ENCODE results near the gene SLC6A20.

Gene SLC6A20

GRCh38 chr3:45782381-45782780 is 14.0 kb downstream of the SLC6A20 start:
- no peak overlapping the region for H3K4me2 ChIP-seq (ENCODE audit: insufficient read depth, low read length)
- no peak for ATAC-seq (ENCODE audit: insufficient read depth, low read depth)
- no peaks in the 10 kb centered on the region for H3K27me3 ChIP-seq (ENCODE audit: insufficient read depth, low read length, poor library complexity)

DNA sequence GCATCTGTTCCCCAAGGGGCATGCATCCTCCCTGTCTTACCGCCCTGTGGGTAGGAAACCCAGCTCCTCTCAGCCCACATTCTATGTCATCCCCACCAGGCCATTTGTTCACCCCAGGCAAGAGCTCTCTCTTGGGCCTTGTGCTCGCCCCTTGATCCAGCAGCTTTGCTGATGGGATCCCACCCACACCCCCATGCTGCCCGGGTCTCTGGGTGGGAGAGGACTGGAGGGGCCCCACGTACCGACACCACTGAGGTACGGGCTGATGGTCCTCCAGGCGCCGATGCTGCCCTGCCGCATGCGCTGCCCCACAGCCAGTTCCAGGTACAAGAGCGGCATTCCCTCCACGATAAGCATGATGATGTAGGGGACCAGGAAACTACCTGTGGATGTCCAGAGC is 14.5 kb downstream of the SLC6A20 start:
- Histone ChIP-seq H2AFZ (ENCODE audit: low read depth, low read length) (no peak overlapping the region), H3K9me3 (ENCODE audit: insufficient read depth, low read length, severe bottlenecking) (peaks cover 2% of the 10 kb centered on the region), H3K4me1 (ENCODE audit: insufficient read depth, low read length) (no peaks in the 10 kb centered on the region), H4K20me1 (ENCODE audit: insufficient read depth, low read length) (0 out of 2 replicates have a peak, but pooled peaks cover 3% of the 10 kb centered on the region), H3K4me2 (ENCODE audit: insufficient read depth, low read length) (no peak overlapping the region), H3K79me2 (ENCODE audit: insufficient read depth, low read length) (no peaks in the 10 kb centered on the region), H3K27me3 (ENCODE audit: insufficient read depth, low read length, poor library complexity) (no peaks in the 10 kb centered on the region), H3K4me3 (ENCODE audit: low read depth in 1 of 2, low read length in 2 of 2) (no peak overlapping the region), H3K9ac (ENCODE audit: low read depth, low read length) (no peak overlapping the region), H3K27ac (ENCODE audit: low read length) (no peak overlapping the region), H3K36me3 (ENCODE audit: insufficient read depth, low read length) (0 out of 2 replicates have a peak, but pooled peaks cover 2% of the 10 kb centered on the region)
- DNase-seq (peak; percentile 1), ATAC-seq (ENCODE audit: insufficient read depth, low read depth) (no peak)
- TF ChIP-seq EZH2 (IDR thresholded peaks at IDR 0.05; ENCODE audit: borderline replicate concordance, low read depth, low read length, severe bottlenecking): no peak
- TF ChIP-seq, protein P1, sequence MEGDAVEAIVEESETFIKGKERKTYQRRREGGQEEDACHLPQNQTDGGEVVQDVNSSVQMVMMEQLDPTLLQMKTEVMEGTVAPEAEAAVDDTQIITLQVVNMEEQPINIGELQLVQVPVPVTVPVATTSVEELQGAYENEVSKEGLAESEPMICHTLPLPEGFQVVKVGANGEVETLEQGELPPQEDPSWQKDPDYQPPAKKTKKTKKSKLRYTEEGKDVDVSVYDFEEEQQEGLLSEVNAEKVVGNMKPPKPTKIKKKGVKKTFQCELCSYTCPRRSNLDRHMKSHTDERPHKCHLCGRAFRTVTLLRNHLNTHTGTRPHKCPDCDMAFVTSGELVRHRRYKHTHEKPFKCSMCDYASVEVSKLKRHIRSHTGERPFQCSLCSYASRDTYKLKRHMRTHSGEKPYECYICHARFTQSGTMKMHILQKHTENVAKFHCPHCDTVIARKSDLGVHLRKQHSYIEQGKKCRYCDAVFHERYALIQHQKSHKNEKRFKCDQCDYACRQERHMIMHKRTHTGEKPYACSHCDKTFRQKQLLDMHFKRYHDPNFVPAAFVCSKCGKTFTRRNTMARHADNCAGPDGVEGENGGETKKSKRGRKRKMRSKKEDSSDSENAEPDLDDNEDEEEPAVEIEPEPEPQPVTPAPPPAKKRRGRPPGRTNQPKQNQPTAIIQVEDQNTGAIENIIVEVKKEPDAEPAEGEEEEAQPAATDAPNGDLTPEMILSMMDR (IDR thresholded peaks at IDR 0.05; ENCODE audit: borderline replicate concordance, extremely low read depth, low read length, poor library complexity, severe bottlenecking): no peak

More at GRCh38 chr3:45782381-45782780, 14.0 kb downstream of the SLC6A20 start:
- Histone ChIP-seq H4K20me1 (ENCODE audit: insufficient read depth, low read length) (0 out of 2 replicates have a peak, but pooled peaks cover 3% of the 10 kb centered on the region), H3K9me3 (ENCODE audit: insufficient read depth, low read length, severe bottlenecking) (peaks cover 2% of the 10 kb centered on the region), H2AFZ (ENCODE audit: low read depth, low read length) (no peak overlapping the region), H3K4me3 (ENCODE audit: low read depth in 1 of 2, low read length in 2 of 2) (no peak overlapping the region), H3K36me3 (ENCODE audit: insufficient read depth, low read length) (no peaks in the 10 kb centered on the region), H3K27ac (ENCODE audit: low read length) (no peak overlapping the region), H3K9ac (ENCODE audit: low read depth, low read length) (no peak overlapping the region), H3K79me2 (ENCODE audit: insufficient read depth, low read length) (no peaks in the 10 kb centered on the region), H3K4me1 (ENCODE audit: insufficient read depth, low read length) (no peaks in the 10 kb centered on the region)
- TF ChIP-seq, protein P1 (IDR thresholded peaks at IDR 0.05; ENCODE audit: borderline replicate concordance, extremely low read depth, low read length, poor library complexity, severe bottlenecking): no peak
- no peak for TF ChIP-seq EZH2 (IDR thresholded peaks at IDR 0.05; ENCODE audit: borderline replicate concordance, low read depth, low read length, severe bottlenecking)
- no peak for DNase-seq

GRCh38 chr3:45781271-45781670 is 15.1 kb downstream of the SLC6A20 start:
- no peaks in the 10 kb centered on the region for H3K79me2 ChIP-seq (ENCODE audit: insufficient read depth, low read length)
- no peak overlapping the region for H3K9ac ChIP-seq (ENCODE audit: low read depth, low read length)
- H3K4me2 ChIP-seq (ENCODE audit: insufficient read depth, low read length): no peak overlapping the region
- no peaks in the 10 kb centered on the region for H3K27me3 ChIP-seq (ENCODE audit: insufficient read depth, low read length, poor library complexity)
- H3K4me1 ChIP-seq (ENCODE audit: insufficient read depth, low read length): no peaks in the 10 kb centered on the region
- peaks cover 2% of the 10 kb centered on the region for H3K9me3 ChIP-seq (ENCODE audit: insufficient read depth, low read length, severe bottlenecking)
- no peak overlapping the region for H3K4me3 ChIP-seq (ENCODE audit: low read depth in 1 of 2, low read length in 2 of 2)
- H3K36me3 ChIP-seq (ENCODE audit: insufficient read depth, low read length): 0 out of 2 replicates have a peak, but pooled peaks cover 2% of the 10 kb centered on the region
- ATAC-seq (ENCODE audit: insufficient read depth, low read depth): no peak
- no peak overlapping the region for H2AFZ ChIP-seq (ENCODE audit: low read depth, low read length)
- no peak overlapping the region for H3K27ac ChIP-seq (ENCODE audit: low read length)
- TF ChIP-seq, protein P1 (IDR thresholded peaks at IDR 0.05; ENCODE audit: borderline replicate concordance, extremely low read depth, low read length, poor library complexity, severe bottlenecking): no peak
- no peak for TF ChIP-seq EZH2 (IDR thresholded peaks at IDR 0.05; ENCODE audit: borderline replicate concordance, low read depth, low read length, severe bottlenecking)
- peak; percentile 1 for DNase-seq
- 0 out of 2 replicates have a peak, but pooled peaks cover 3% of the 10 kb centered on the region for H4K20me1 ChIP-seq (ENCODE audit: insufficient read depth, low read length)
